ENCODE measurements around the gene PTPN13.

DNA sequence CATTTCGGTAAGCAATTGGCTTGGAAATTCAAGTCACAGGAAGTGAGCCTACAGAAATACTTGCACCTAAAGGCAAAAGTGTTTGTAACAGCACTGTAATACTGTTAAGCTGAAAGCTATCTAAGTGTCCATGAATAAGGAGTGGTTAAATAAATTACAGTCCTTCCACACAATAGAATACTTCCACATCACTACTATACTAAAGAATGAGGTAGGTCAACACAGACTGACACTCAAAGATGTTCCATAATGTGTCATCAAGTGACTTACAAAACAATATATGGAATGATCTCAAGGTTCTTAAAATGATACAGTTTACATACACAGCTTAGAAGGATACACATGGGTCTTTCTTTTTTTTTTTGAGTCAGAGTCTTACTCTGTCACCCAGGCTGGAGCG lies 228.0 kb downstream of the PTPN13 start:
- TF ChIP-seq, protein P1, sequence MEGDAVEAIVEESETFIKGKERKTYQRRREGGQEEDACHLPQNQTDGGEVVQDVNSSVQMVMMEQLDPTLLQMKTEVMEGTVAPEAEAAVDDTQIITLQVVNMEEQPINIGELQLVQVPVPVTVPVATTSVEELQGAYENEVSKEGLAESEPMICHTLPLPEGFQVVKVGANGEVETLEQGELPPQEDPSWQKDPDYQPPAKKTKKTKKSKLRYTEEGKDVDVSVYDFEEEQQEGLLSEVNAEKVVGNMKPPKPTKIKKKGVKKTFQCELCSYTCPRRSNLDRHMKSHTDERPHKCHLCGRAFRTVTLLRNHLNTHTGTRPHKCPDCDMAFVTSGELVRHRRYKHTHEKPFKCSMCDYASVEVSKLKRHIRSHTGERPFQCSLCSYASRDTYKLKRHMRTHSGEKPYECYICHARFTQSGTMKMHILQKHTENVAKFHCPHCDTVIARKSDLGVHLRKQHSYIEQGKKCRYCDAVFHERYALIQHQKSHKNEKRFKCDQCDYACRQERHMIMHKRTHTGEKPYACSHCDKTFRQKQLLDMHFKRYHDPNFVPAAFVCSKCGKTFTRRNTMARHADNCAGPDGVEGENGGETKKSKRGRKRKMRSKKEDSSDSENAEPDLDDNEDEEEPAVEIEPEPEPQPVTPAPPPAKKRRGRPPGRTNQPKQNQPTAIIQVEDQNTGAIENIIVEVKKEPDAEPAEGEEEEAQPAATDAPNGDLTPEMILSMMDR (conservative IDR thresholded peaks at IDR 0.05; ENCODE audit: low read depth, low read length) = no peak
- no peak for TF ChIP-seq EZH2phosphoT487 (IDR thresholded peaks at IDR 0.05; ENCODE audit: borderline replicate concordance, low read length)
